ENCODE data around the gene ICA1. TPM values are rescaled to one million over a fixed set of nuclear protein-coding genes. Genes with fewer than 3 reads are reported as not detected.

ICA1 gene
- total RNA-seq, 1 donor from 2014 or later = 10.5 TPM

GRCh38 chr7:8227261-8227660, 34.7 kb downstream of the ICA1 start:
- DNase-seq (ENCODE audit: low read depth) (no peak), FAIRE-seq (no peak)
- Histone ChIP-seq H3K27me3 (ENCODE audit: control insufficient read depth, insufficient read depth, low read length) (no peaks in the 10 kb centered on the region), H3K36me3 (ENCODE audit: control insufficient read depth, insufficient read depth, low read length) (no peaks in the 10 kb centered on the region), H3K4me3 (ENCODE audit: low read depth, low read length) (no peak overlapping the region)
- TF ChIP-seq CTCF (IDR thresholded peaks at IDR 0.05; ENCODE audit: insufficient read depth, low read length, severe bottlenecking) = no peak

- FAIRE-seq (no peak), DNase-seq (ENCODE audit: low read depth) (no peak)
- Histone ChIP-seq H3K4me3 (ENCODE audit: low read depth, low read length) (no peak overlapping the region), H3K36me3 (ENCODE audit: control insufficient read depth, insufficient read depth, low read length) (no peaks in the 10 kb centered on the region), H3K27me3 (ENCODE audit: control insufficient read depth, insufficient read depth, low read length) (no peaks in the 10 kb centered on the region)
- no peak for TF ChIP-seq CTCF (IDR thresholded peaks at IDR 0.05; ENCODE audit: insufficient read depth, low read length, severe bottlenecking)
These were observed 35.5 kb downstream of the ICA1 start for GRCh38 chr7:8226501-8226900.

- H3K27me3 ChIP-seq (ENCODE audit: control insufficient read depth, insufficient read depth, low read length) = no peaks in the 10 kb centered on the region
- H3K4me3 ChIP-seq (ENCODE audit: low read depth, low read length) = no peak overlapping the region
- DNase-seq (ENCODE audit: low read depth) = no peak
- no peak for FAIRE-seq
- no peaks in the 10 kb centered on the region for H3K36me3 ChIP-seq (ENCODE audit: control insufficient read depth, insufficient read depth, low read length)
- no peak for TF ChIP-seq CTCF (IDR thresholded peaks at IDR 0.05; ENCODE audit: insufficient read depth, low read length, severe bottlenecking)
These were observed 40.4 kb downstream of the ICA1 start for GRCh38 chr7:8221567-8221966.

GRCh38 chr7:8221101-8221495, 40.9 kb downstream of the ICA1 start:
- no peaks in the 10 kb centered on the region for H3K27me3 ChIP-seq (ENCODE audit: control insufficient read depth, insufficient read depth, low read length)
- FAIRE-seq (no peak), DNase-seq (ENCODE audit: low read depth) (no peak)
- H3K4me3 ChIP-seq (ENCODE audit: low read depth, low read length) = no peak overlapping the region
- no peaks in the 10 kb centered on the region for H3K36me3 ChIP-seq (ENCODE audit: control insufficient read depth, insufficient read depth, low read length)
- TF ChIP-seq CTCF (IDR thresholded peaks at IDR 0.05; ENCODE audit: insufficient read depth, low read length, severe bottlenecking) = no peak

- TF ChIP-seq CTCF (IDR thresholded peaks at IDR 0.05; ENCODE audit: insufficient read depth, low read length, severe bottlenecking) = no peak
- H3K27me3 ChIP-seq (ENCODE audit: control insufficient read depth, insufficient read depth, low read length) = no peaks in the 10 kb centered on the region
- no peak for FAIRE-seq
These were observed 41.4 kb downstream of the ICA1 start for GRCh38 chr7:8220376-8221100.

More at GRCh38 chr7:8220376-8221100, 41.4 kb downstream of the ICA1 start:
- Histone ChIP-seq H3K4me3 (ENCODE audit: low read depth, low read length) (no peak overlapping the region), H3K36me3 (ENCODE audit: control insufficient read depth, insufficient read depth, low read length) (no peaks in the 10 kb centered on the region)
- no peak for DNase-seq (ENCODE audit: low read depth)
